GM18867 (cell line): Measurements from ENCODE around the gene SNX24.

Source experiments
- ATAC-seq: cut with Tn5 transposase; IDR thresholded peaks from one replicate; pipeline ENCODE4 v1.9.1; 2021; ENCODE audit warnings: mild to moderate bottlenecking, moderate library complexity; ENCODE audit not compliant: unreplicated experiment

The SNX24 gene

GRCh38 chr5:122915717-122916461, 70.5 kb downstream of the SNX24 start:
- ATAC-seq = peak; percentile 97

GRCh38 chr5:122916490-122916889, 71.1 kb downstream of the SNX24 start:
- ATAC-seq = no peak

- no peak for ATAC-seq
Measured at GRCh38 chr5:122919969-122920368, 74.6 kb downstream of the SNX24 start.

GRCh38 chr5:122921826-122922225, 76.4 kb downstream of the SNX24 start:
- ATAC-seq = no peak

DNA sequence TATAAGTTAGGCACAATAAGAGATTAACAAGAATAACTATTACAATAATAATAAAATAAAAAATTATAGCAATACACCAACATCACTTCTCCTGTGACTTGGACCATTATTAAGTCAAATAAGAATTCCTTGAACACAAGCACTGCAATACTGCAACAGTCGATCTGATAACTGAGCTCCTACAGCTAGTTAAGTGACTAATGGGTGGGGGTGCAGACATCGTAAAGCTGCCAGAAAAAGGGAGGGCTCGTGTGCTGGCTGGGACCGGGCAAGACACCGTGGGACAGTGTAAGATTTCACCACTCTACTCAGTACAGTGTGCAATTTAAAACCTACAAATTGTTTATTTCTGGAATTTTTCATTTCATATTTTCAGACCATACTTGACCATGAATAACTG, 78.8 kb downstream of the SNX24 start:
- ATAC-seq = no peak

DNA sequence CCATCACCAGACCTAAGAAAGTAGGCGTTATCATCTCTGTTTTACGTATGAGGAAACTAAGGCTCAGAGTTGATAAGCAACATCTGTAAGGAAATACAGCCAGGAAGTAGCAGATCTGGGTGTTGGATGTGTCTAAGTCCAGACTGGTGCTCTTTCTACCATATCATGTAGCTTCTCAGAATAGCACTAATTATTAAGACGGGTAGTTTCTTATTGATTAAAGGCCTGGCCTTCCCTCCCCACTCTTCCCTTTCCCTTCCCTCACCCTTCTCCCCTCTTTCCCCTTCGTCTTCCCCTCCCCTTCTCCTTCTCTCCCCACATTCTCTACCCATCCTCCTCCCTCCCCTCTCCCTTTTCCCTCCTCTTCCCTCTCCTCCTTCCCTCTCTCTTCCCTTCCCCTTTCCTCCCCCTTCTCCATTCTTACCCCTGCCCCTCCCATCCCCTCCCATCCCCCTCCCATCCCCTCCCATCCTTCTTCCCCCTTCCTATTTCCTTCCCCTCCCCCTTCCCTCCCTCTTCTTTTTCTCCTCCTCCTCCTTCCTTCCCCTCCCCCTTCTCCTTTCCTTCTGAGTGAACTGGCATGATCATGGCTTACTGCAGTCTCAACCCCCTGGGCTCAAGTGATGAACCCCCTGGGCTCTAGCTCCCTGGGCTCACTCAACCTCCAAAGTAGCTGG, 79.4 kb downstream of the SNX24 start:
- ATAC-seq = no peak

DNA sequence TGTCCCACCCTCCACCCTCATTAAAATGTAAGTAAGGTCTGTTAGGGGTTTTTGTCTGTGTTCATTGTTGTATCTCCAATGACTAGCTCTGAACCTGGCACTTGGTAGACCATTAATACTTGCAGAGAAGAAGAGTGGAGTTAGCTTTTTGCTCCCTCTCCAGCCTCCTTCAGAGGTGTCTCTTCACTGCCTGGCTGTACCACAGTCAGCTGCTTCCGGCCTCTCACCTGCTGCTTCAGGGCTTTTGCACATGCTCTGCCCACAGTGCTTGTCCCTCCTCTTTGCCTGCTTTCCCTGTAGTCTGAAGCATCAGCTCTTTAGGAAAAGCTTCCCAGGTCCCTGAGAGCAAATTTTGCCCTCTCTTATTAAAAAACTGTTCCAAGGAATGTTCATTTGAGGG, 83.6 kb downstream of the SNX24 start:
- no peak for ATAC-seq

GRCh38 chr5:122929980-122930379, 84.6 kb downstream of the SNX24 start:
- no peak for ATAC-seq

GRCh38 chr5:122933956-122934355, 88.5 kb downstream of the SNX24 start:
- no peak for ATAC-seq

GRCh38 chr5:122936088-122936487, 90.7 kb downstream of the SNX24 start:
- no peak for ATAC-seq

- no peak for ATAC-seq
Measured at GRCh38 chr5:122937914-122938313, 92.5 kb downstream of the SNX24 start.

DNA sequence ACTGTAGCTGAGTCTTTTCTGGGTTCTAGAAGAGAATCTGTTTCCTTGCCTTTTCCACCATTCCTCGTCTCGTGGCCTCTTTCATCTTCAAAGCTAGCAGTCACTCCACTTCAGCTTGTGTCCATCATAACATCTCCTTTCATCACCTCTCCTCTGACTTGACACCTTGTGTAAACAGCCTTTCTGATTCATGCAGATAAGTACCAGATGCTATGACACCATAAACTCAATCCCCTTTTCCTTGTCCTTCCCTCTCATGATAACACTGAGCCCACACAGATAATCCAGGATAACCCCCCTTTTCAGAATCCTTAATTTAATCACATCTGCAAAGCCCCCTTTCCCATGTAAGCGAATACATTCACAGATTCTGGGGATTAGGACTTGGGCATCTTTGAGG, 95.5 kb downstream of the SNX24 start:
- no peak for ATAC-seq

GRCh38 chr5:122941737-122942136, 96.3 kb downstream of the SNX24 start:
- peak; percentile 67 for ATAC-seq

- no peak for ATAC-seq
Measured at GRCh38 chr5:122942164-122942914, 96.9 kb downstream of the SNX24 start.

- no peak for ATAC-seq
Measured at GRCh38 chr5:122943050-122943698, 97.8 kb downstream of the SNX24 start.

GRCh38 chr5:122944051-122944450, 98.6 kb downstream of the SNX24 start:
- ATAC-seq = no peak

DNA sequence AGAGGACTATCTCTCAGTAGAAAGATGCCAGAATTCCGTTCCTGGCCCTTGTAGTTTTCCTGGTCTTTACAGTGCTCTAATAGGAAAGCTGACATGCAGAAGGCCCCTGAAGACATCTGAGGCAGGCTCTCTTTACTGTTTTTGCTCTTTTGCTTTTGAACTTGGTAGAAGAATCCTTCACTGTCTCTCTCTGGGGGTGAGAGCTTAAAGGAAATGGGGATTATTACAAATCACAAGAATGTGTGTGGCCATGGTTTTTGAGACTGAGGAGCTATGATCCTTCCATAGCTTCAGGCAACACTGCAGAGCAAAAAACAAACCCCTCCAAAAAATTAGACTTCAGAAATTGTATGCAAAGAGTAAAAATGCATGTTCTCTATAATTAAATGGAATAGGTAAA, 102.0 kb downstream of the SNX24 start:
- no peak for ATAC-seq

GRCh38 chr5:122947772-122948171, 102.4 kb downstream of the SNX24 start:
- ATAC-seq = no peak

GRCh38 chr5:122948319-122948718, 102.9 kb downstream of the SNX24 start:
- no peak for ATAC-seq

- ATAC-seq = no peak
Measured at GRCh38 chr5:122951658-122952057, 106.2 kb downstream of the SNX24 start.

DNA sequence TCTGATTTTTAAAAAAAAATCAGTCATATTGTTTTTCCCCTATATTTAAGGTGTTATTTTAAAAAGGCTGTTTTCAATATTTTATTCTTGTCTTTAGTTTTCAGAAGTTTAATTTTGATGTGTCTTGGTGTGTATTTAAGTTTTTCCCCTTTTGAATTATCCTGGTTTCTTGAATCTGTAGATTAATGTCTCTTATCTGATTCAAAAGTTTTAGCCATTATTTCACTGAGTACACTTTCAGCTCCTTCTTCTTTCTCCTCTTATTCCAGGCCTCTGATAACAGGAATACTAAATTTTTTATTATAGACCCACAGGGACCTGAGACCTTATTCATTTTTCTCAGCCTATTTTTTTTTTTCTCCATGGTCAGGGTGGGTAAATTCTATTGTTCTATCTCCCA, 109.3 kb downstream of the SNX24 start:
- no peak for ATAC-seq
